ENCODE results near the gene CAMTA1. TPM values are rescaled to one million over a fixed set of nuclear protein-coding genes. Genes with fewer than 3 reads are reported as not detected.
"Not testable (repeated sequence)": the region's sequence is repeated elsewhere in the genome, so short reads cannot be mapped to it uniquely, and the experiment has no call there.

CAMTA1 gene
- polyA plus RNA-seq, 1 experiment, result 64.9 TPM

DNA sequence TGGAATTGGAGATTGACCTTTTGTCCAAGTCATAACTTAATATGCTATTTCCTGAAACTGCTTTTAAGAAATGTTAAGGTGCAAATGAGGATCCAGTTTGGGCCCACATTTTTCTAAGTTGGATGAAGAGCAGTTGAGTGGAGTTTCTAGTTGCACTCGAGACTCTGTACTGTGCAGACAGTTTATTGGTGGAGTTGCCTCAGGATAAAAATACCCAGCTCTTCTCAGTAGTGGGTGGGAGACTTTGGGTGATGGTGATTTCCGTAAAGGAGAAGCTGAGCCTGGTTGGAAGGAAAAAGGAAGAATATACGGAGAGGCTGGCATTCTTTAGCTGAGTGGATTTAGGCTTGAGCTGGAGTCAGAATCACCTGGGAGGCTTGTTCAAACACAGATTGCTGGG is 49.9 kb downstream of the CAMTA1 start:
- DNase-seq (ENCODE audit: low read depth, low spot score), result no peak
- Histone ChIP-seq H3K9me3 (ENCODE audit: control insufficient read depth, insufficient read depth, low read length) (no peaks in the 10 kb centered on the region), H3K27ac (ENCODE audit: low read depth, low read length) (no peak overlapping the region), H3K4me3 (ENCODE audit: low read depth, low read length) (no peak overlapping the region), H3K27me3 (ENCODE audit: control insufficient read depth, insufficient read depth, low read length) (no peaks in the 10 kb centered on the region)
- TF ChIP-seq, protein P1, sequence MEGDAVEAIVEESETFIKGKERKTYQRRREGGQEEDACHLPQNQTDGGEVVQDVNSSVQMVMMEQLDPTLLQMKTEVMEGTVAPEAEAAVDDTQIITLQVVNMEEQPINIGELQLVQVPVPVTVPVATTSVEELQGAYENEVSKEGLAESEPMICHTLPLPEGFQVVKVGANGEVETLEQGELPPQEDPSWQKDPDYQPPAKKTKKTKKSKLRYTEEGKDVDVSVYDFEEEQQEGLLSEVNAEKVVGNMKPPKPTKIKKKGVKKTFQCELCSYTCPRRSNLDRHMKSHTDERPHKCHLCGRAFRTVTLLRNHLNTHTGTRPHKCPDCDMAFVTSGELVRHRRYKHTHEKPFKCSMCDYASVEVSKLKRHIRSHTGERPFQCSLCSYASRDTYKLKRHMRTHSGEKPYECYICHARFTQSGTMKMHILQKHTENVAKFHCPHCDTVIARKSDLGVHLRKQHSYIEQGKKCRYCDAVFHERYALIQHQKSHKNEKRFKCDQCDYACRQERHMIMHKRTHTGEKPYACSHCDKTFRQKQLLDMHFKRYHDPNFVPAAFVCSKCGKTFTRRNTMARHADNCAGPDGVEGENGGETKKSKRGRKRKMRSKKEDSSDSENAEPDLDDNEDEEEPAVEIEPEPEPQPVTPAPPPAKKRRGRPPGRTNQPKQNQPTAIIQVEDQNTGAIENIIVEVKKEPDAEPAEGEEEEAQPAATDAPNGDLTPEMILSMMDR (IDR thresholded peaks at IDR 0.05; ENCODE audit: low read depth, low read length), result no peak
- CTCF ChIA-PET, result no interaction called here
- POLR2A ChIA-PET, result no interaction called here

DNA sequence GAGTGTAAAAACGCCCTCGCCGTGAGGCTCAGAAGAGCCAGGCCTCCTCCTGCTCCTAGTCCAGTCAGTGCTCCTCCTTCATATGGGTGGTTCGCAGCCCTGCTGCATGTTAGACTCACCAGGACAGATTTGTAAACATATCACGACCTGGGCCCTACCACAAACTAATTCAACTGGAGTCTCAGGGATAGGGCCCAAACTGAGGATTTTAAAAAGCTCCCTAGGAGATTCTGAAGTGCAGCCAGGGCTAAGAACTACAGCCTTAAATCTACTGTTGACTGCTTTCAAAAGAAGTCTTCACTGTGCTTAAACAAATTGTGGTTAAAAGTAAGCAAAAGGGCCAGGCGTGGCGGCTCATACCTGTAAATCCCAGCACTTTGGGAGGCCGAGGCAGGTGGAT is 57.0 kb downstream of the CAMTA1 start:
- Histone ChIP-seq H3K27ac (ENCODE audit: low read depth, low read length) (no peak overlapping the region), H3K27me3 (ENCODE audit: control insufficient read depth, insufficient read depth, low read length) (no peaks in the 10 kb centered on the region), H3K4me3 (ENCODE audit: low read depth, low read length) (no peak overlapping the region), H3K9me3 (ENCODE audit: control insufficient read depth, insufficient read depth, low read length) (no peaks in the 10 kb centered on the region; the same call in 1 of the 2 replicates)
- no peak for DNase-seq (ENCODE audit: low read depth, low spot score)
- TF ChIP-seq, protein P1 (IDR thresholded peaks at IDR 0.05; ENCODE audit: low read depth, low read length), result no peak
- POLR2A ChIA-PET, result no interaction called here
- CTCF ChIA-PET, result no interaction called here

DNA sequence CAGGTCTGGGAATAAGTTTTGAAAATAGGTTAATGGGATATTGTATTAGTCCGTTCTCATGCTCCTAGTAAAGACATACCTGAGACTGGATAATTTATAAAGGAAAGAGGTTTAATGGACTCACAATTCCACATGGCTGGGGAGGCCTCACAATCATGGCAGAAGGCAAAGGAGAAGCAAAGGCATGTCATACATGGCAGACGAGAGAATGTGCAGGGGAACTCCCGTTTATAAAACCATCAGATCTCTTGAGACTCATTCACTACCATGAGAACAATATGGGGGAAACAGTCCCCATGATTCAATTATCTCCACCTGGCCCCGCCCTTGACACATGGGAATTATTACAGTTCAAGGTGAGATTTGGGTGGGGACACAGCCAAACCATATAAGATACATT is 60.5 kb downstream of the CAMTA1 start:
- DNase-seq (ENCODE audit: low read depth, low spot score); POLR2A ChIA-PET; H3K27me3 ChIP-seq (ENCODE audit: control insufficient read depth, insufficient read depth, low read length); H3K9me3 ChIP-seq (ENCODE audit: control insufficient read depth, insufficient read depth, low read length); CTCF ChIA-PET; H3K27ac ChIP-seq (ENCODE audit: low read depth, low read length); H3K4me3 ChIP-seq (ENCODE audit: low read depth, low read length): not testable (repeated sequence)

DNA sequence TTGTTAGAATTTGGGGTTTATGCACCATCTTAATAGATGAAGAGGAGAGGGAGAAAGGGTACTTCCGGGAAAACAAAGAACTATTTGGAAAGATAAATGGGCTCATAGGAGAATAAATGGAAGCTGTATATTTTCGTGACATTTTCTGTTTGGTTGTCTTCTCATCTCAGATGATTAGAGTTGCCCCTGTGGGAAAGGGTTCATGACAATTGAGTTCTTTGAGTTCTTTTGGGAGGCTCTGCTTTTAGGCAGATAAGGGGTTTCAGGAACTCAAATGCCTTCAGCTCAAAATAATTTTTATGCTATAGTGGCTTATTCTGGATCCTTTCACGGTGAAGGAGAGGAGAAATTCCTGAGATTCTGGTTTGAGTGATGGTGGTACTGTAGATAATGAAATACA is 63.6 kb downstream of the CAMTA1 start:
- DNase-seq (ENCODE audit: low read depth, low spot score), result no peak
- ChIA-PET POLR2A (no interaction called here), CTCF (no interaction called here)
- no peaks in the 10 kb centered on the region for H3K9me3 ChIP-seq (ENCODE audit: control insufficient read depth, insufficient read depth, low read length)
- TF ChIP-seq, protein P1 (IDR thresholded peaks at IDR 0.05; ENCODE audit: low read depth, low read length), result no peak
- H3K27ac ChIP-seq (ENCODE audit: low read depth, low read length), result no peak overlapping the region
- H3K4me3 ChIP-seq (ENCODE audit: low read depth, low read length), result no peak overlapping the region
- no peaks in the 10 kb centered on the region for H3K27me3 ChIP-seq (ENCODE audit: control insufficient read depth, insufficient read depth, low read length)

DNA sequence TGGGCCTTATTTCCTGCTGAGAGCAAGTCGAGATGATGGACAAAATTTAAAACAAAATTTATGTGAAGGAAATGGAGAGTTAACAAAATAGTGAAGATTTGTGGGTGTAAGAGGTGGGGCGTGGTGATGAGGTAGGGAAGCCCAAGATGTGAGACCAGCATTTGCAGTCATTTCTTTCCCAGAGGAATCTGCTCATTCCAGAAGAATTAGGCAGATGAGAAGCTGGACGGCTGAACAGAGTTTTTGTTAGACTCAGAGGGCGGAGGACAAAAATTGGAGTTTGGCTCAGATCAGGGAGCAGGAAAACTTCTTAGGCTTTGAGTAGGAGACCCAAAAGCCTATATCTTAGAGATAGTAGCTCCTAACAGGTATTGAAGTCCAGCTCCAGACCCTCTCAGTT is 65.3 kb downstream of the CAMTA1 start:
- no peak for DNase-seq (ENCODE audit: low read depth, low spot score)
- no peak overlapping the region for H3K4me3 ChIP-seq (ENCODE audit: low read depth, low read length)
- ChIA-PET CTCF (no interaction called here), POLR2A (no interaction called here)
- no peak overlapping the region for H3K27ac ChIP-seq (ENCODE audit: low read depth, low read length)
- no peaks in the 10 kb centered on the region for H3K9me3 ChIP-seq (ENCODE audit: control insufficient read depth, insufficient read depth, low read length)
- H3K27me3 ChIP-seq (ENCODE audit: control insufficient read depth, insufficient read depth, low read length), result no peaks in the 10 kb centered on the region
- TF ChIP-seq, protein P1 (IDR thresholded peaks at IDR 0.05; ENCODE audit: low read depth, low read length), result no peak
